SU-DHL-6 (cell line): Measurements from ENCODE around the gene ORMDL2.

Experiments used
- EZH2phosphoT487 ChIP-seq: fragments of 200-600 bp; sonication (generic), shearing (Covaris generic); conservative IDR thresholded peaks from 2 replicates; pipeline ENCODE4 v1.6.1; 2018; ENCODE audit warnings: mild to moderate bottlenecking, antibody characterized with exemption, low read length, moderate library complexity, mixed read lengths
- TF ChIP-seq, protein P1 (sequence below): fragments of 200-600 bp; sonication (generic); IDR thresholded peaks from one replicate; pipeline ENCODE4 v1.5.1; 2017; ENCODE audit warnings: antibody characterized with exemption, mild to moderate bottlenecking, low read length, moderate library complexity; ENCODE audit not compliant: insufficient read depth, poor library complexity, severe bottlenecking

DNA sequence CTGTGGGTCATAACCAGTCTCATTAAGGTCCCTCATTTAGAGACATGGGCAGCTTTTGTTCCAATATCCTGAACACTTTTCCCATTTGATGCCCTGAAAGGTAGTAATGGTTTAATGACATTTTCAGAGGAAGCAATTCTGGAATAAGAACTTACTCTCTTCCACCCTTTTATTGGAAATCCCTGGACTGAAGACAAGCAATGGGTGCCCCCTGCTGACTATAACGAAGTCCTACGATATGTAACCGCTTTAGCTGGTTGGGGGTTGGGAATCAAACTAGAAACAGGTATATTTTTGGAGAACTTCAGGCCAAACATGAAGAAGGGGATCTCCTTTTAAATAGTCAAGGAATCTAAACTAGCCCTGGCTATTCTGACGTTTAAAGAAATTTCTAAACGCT lies 20.8 kb upstream of the ORMDL2 start:
- TF ChIP-seq, protein P1, sequence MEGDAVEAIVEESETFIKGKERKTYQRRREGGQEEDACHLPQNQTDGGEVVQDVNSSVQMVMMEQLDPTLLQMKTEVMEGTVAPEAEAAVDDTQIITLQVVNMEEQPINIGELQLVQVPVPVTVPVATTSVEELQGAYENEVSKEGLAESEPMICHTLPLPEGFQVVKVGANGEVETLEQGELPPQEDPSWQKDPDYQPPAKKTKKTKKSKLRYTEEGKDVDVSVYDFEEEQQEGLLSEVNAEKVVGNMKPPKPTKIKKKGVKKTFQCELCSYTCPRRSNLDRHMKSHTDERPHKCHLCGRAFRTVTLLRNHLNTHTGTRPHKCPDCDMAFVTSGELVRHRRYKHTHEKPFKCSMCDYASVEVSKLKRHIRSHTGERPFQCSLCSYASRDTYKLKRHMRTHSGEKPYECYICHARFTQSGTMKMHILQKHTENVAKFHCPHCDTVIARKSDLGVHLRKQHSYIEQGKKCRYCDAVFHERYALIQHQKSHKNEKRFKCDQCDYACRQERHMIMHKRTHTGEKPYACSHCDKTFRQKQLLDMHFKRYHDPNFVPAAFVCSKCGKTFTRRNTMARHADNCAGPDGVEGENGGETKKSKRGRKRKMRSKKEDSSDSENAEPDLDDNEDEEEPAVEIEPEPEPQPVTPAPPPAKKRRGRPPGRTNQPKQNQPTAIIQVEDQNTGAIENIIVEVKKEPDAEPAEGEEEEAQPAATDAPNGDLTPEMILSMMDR: no peak
- TF ChIP-seq EZH2phosphoT487: no peak
